Nephron (organoid): Measurements from ENCODE around the gene KCNQ1.

Experiments
- H3K27ac Mint-ChIP-seq, 3 experiments: 2 replicates each; pipeline ENCODE4 v1.8.0; 2020; ENCODE audit warnings: mixed read lengths in 3 of 3, mild to moderate bottlenecking in 2 of 3, moderate library complexity in 1 of 3
- H3K27me3 Mint-ChIP-seq: 2 replicates; pipeline ENCODE4 v1.8.0; 2021; ENCODE audit warnings: low read depth, mild to moderate bottlenecking, moderate library complexity, mixed read lengths
- H3K36me3 Mint-ChIP-seq: 2 replicates; pipeline ENCODE4 v1.8.0; 2020; ENCODE audit warnings: low read depth, mixed read lengths
- H3K4me1 Mint-ChIP-seq: 2 replicates; pipeline ENCODE4 v1.8.0; 2020; ENCODE audit warnings: mixed read lengths
- H3K4me3 Mint-ChIP-seq, 3 experiments: 2 replicates each; pipeline ENCODE4 v1.8.0; 2020; ENCODE audit warnings: mild to moderate bottlenecking in 3 of 3, mixed read lengths in 3 of 3, moderate library complexity in 2 of 3
- H3K9me3 Mint-ChIP-seq: 2 replicates; pipeline ENCODE4 v1.8.0; 2020; ENCODE audit warnings: mixed read lengths
- TF ChIP-seq, protein P1 (sequence below), 3 experiments: fragments of 200-600 bp; sonication (generic); IDR thresholded peaks; one replicate each; pipeline ENCODE4 v1.5.0; 2021; ENCODE audit warnings: antibody characterized with exemption in 3 of 3; ENCODE audit not compliant: unreplicated experiment in 3 of 3

KCNQ1 gene

DNA sequence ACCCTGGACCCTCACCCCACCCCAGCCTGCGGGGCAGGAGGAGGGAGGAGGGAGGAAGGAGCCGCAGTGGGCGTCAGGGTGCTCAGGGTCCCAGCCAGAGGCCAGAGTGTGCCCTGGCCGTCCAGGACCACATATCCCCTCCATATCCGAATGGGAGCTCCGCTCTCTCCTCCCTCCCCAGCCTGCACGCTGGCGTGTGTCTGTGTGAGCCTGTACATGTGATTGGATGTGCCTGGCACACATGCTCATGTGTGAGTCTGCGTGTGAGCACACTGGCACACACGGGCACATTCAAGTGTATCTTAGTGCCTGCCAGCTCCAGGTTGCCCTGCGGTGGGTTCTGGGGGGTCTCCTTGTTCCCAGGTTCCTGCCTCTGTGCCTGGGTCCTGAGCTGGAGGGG lies 36.1 kb upstream of the KCNQ1 start:
- Mint-ChIP-seq H3K4me1 (peaks cover 15% of the 10 kb centered on the region), H3K9me3 (no peaks in the 10 kb centered on the region), H3K36me3 (no peaks in the 10 kb centered on the region), H3K27me3 (no peaks in the 10 kb centered on the region), H3K4me3 (peak overlapping the region; percentile 35 to 80 (median 39)), H3K27ac (peak overlapping the region; percentile 99 to 100 (median 99))
- TF ChIP-seq, protein P1, sequence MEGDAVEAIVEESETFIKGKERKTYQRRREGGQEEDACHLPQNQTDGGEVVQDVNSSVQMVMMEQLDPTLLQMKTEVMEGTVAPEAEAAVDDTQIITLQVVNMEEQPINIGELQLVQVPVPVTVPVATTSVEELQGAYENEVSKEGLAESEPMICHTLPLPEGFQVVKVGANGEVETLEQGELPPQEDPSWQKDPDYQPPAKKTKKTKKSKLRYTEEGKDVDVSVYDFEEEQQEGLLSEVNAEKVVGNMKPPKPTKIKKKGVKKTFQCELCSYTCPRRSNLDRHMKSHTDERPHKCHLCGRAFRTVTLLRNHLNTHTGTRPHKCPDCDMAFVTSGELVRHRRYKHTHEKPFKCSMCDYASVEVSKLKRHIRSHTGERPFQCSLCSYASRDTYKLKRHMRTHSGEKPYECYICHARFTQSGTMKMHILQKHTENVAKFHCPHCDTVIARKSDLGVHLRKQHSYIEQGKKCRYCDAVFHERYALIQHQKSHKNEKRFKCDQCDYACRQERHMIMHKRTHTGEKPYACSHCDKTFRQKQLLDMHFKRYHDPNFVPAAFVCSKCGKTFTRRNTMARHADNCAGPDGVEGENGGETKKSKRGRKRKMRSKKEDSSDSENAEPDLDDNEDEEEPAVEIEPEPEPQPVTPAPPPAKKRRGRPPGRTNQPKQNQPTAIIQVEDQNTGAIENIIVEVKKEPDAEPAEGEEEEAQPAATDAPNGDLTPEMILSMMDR (IDR thresholded peaks at IDR 0.05; ENCODE audit: unreplicated experiment in 3 of 3) = no peak

DNA sequence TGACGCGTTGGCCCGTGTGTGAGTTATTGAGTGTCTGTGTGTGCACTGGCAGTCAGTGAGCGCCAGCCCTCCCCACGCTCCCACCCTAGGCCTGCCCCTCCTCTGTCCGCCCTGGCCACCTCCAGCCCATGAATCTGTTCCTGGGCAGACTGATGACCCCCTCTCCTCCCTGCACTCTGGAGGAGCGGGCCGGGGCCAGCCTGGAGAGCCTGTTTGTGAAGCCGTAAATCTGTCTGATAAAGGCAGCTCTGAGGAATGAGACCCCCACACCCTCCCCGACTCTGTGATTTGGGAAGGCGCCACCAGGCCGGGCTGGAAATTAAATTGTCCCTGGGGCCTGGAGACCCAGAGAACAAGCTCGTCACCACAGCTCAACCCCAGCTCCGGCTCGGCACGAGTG lies 35.7 kb upstream of the KCNQ1 start:
- TF ChIP-seq, protein P1 (IDR thresholded peaks at IDR 0.05; ENCODE audit: unreplicated experiment in 3 of 3) = no peak
- H3K9me3 Mint-ChIP-seq = no peaks in the 10 kb centered on the region
- H3K4me1 Mint-ChIP-seq = peaks cover 15% of the 10 kb centered on the region
- no peaks in the 10 kb centered on the region for H3K36me3 Mint-ChIP-seq
- peak overlapping the region; percentile 20 to 80 (median 39) for H3K4me3 Mint-ChIP-seq
- peak overlapping the region; percentile 99 to 100 (median 99) for H3K27ac Mint-ChIP-seq
- no peaks in the 10 kb centered on the region for H3K27me3 Mint-ChIP-seq

DNA sequence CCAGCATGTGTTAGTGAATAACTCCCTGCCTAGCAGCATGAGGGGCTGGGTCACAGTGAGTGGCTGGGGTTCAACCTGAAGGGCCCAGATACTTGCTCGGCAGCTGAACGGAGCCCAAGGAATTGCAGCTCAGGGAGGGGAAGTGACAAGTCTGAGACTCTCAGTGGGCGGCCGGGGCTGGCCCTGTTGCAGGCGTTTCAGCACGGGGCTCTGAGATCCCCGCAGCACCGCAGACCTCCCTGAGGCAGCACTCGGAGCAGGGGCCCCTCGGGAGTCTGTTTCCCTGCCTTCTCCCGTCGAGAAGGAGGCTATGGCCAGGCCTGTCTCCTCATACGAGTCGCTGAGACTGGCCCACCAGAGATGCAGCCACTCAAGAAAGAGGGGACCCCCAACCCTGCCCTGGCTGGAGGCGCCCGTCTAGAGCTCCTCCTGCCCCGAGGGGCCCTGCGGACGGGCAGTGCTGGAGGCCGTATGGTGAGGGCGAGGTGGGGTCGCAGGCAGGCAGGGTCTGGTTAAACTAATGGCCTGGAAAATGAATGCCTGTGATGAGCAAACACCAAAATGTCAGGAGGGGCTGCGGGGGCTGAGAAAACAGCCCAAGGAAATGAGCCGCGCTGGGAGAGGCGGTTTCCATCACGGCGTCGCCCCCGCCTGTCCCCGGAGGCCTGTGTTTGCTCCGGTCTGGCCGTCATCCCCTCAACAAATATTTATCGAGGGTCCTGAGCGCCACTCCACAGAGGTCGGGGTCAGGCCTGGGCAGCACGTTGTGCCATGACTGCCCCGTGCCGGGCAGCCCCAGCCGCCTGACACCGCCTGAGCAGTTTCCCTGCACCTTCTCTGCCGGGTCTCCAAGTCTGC lies 35.0 kb upstream of the KCNQ1 start:
- H3K27ac Mint-ChIP-seq = peak overlapping the region; percentile 99 to 100 (median 99)
- H3K36me3 Mint-ChIP-seq = no peaks in the 10 kb centered on the region
- peaks cover 15% of the 10 kb centered on the region for H3K4me1 Mint-ChIP-seq

DNA sequence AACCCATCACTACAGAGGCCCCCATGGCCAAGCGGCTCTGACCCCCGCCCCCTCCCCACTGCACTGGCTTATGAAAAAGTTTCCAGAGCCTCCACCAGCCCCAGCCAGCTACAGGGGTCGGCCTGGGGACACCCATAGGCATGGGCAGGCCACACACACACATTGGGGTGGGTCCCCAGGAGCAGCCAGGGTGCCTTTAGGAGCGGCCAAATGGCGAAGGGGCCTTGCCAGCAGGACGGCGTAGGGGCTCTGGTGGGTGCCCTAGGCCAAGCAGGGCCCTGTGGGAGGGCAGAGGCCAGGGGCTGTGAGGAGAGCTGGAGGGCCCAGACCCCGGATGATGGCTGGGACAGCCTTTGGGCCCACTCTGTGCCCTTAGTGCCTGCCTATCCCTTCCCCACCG lies 34.2 kb upstream of the KCNQ1 start:
- TF ChIP-seq, protein P1 (IDR thresholded peaks at IDR 0.05; ENCODE audit: unreplicated experiment in 3 of 3) = no peak
- Mint-ChIP-seq H3K36me3 (no peaks in the 10 kb centered on the region), H3K4me3 (no peak overlapping the region), H3K4me1 (peaks cover 15% of the 10 kb centered on the region), H3K27ac (peak overlapping the region; percentile 99 to 100 (median 99)), H3K27me3 (no peaks in the 10 kb centered on the region), H3K9me3 (no peaks in the 10 kb centered on the region)

More for the DNA sequence above, 35.0 kb upstream of the KCNQ1 start:
- H3K9me3 Mint-ChIP-seq = no peaks in the 10 kb centered on the region
- no peaks in the 10 kb centered on the region for H3K27me3 Mint-ChIP-seq
- H3K4me3 Mint-ChIP-seq = peak overlapping the region in 1 of 3 experiments; percentile 39
- TF ChIP-seq, protein P1 (IDR thresholded peaks at IDR 0.05; ENCODE audit: unreplicated experiment in 3 of 3) = no peak

DNA sequence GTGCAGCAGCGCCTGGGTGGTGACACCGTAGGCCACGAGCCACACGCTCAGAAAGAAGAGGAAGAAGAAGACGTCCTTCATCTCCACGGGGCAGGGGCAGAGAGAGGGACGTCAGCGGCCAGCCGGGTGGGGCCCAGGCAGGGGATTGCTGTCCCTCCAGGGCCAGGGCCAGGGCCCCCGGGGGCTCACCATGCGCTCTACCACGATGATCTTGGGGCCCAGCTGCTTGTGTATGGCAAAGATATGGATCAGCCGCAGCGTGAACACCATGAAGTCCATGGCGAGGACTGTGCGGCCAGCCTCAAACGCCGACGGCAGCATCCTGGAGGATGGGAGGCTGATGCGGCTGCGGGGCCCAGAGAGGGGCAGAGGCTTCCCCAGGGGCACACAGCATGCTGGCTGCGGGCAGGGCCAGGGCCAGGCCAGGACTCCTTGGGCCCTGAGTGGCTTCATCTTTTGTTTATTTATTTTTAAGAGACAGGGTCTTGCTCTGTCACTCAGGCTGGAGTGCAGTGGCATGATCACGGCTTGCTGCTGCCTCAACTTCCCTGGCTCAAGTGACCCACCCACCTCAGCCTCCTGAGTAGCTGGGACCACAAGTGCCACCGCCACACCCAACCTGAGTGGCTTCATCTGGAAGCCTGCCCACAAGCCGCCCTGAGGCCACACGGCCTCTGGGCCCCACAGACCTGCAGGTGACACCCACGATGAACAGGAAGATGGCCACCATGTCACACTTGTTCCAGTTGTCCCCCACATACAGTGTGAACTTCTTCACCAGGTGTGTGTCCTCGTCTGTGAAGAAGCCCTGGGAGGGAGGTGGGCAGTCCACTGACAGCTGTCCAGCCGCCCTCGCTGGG lies 33.1 kb upstream of the KCNQ1 start:
- Mint-ChIP-seq H3K4me3 (peak overlapping the region in 1 of 3 experiments; percentile 17), H3K27ac (peak overlapping the region; percentile 90 to 100 (median 99)), H3K36me3 (no peaks in the 10 kb centered on the region), H3K27me3 (no peaks in the 10 kb centered on the region), H3K9me3 (no peaks in the 10 kb centered on the region), H3K4me1 (peaks cover 15% of the 10 kb centered on the region)
- TF ChIP-seq, protein P1 (IDR thresholded peaks at IDR 0.05; ENCODE audit: unreplicated experiment in 3 of 3) = no peak
